HepG2 (cell line): ENCODE measurements around the gene HS3ST4.

Experiments used
- ATF2 ChIP-seq: sonication (generic); formaldehyde crosslinking; IDR thresholded peaks from 2 replicates; pipeline ENCODE4 v1.4.0; 2020; ENCODE audit warnings: missing genetic modification reagents
- CHD2 ChIP-seq: IDR thresholded peaks from 2 replicates; pipeline ENCODE4 v1.6.1; 2011; ENCODE audit warnings: low read depth, low read length, improper control_type of control experiment
- CTCF ChIP-seq: sonication (generic); formaldehyde crosslinking; IDR thresholded peaks from 2 replicates; pipeline ENCODE4 v1.5.0; 2020; ENCODE audit warnings: mild to moderate bottlenecking, missing genetic modification reagents, moderate library complexity
- MED1 ChIP-seq: sonication (generic); formaldehyde crosslinking; IDR thresholded peaks from 2 replicates; pipeline ENCODE4 v1.4.0; 2020; ENCODE audit warnings: missing genetic modification reagents
- MTERF4 ChIP-seq: sonication (generic); formaldehyde crosslinking; IDR thresholded peaks from 2 replicates; pipeline ENCODE4 v1.8.0; 2023; ENCODE audit warnings: mild to moderate bottlenecking, missing genetic modification reagents
- PATZ1 ChIP-seq: sonication (generic); formaldehyde crosslinking; IDR thresholded peaks from 2 replicates; pipeline ENCODE4 v1.4.0; 2020; ENCODE audit warnings: missing genetic modification reagents
- POLR2A ChIP-seq, 2 experiments: IDR thresholded peaks; 2 replicates each; pipeline ENCODE4 v1.6.1; 2011; ENCODE audit warnings: low read depth in 2 of 2, low read length in 2 of 2, mild to moderate bottlenecking in 1 of 2, moderate library complexity in 1 of 2; ENCODE audit not compliant: insufficient read depth in 1 of 2
- RNF2 ChIP-seq: fragments of 450-650 bp; conservative IDR thresholded peaks from 2 replicates; pipeline ENCODE4 v1.6.1; 2016; ENCODE audit warnings: low read depth
- SMAD1 ChIP-seq: sonication (generic); formaldehyde crosslinking; IDR thresholded peaks from 2 replicates; pipeline ENCODE4 v1.4.0; 2020; ENCODE audit warnings: missing genetic modification reagents, low read depth, mild to moderate bottlenecking, borderline replicate concordance
- SP1 ChIP-seq, 2 experiments: fragments of 450-650 bp in 1 of 2; sonication (generic) in 1 of 2; formaldehyde crosslinking in 1 of 2; IDR thresholded peaks; 2 replicates each; pipeline versions ENCODE4 v1.4.0 to v1.6.1; 2016 to 2020; ENCODE audit warnings: missing genetic modification reagents in 1 of 2
- ZBED4 ChIP-seq: sonication (generic); formaldehyde crosslinking; IDR thresholded peaks from 2 replicates; pipeline ENCODE4 v1.4.0; 2020; ENCODE audit warnings: missing genetic modification reagents, borderline replicate concordance

- TF ChIP-seq CHD2 = no peak
- no peak for TF ChIP-seq MED1 (CRISPR knock-in tag)
- no peak for TF ChIP-seq ZBED4 (CRISPR knock-in tag)
- no peak for TF ChIP-seq SP1 (IDR thresholded peaks at IDR 0.05)
- TF ChIP-seq SP1 (CRISPR knock-in tag; IDR thresholded peaks at IDR 0.05) = no peak
- TF ChIP-seq POLR2A (IDR thresholded peaks at IDR 0.05; ENCODE audit: insufficient read depth in 1 of 2, low read depth in 2 of 2, low read length in 2 of 2) = no peak
- no peak for TF ChIP-seq SMAD1 (CRISPR knock-in tag)
- no peak for TF ChIP-seq CTCF
- no peak for TF ChIP-seq PATZ1 (CRISPR knock-in tag)
- no peak for TF ChIP-seq RNF2
- no peak for TF ChIP-seq ATF2
- TF ChIP-seq MTERF4 (CRISPR knock-in tag) = no peak
These were observed 463.5 kb downstream of the HS3ST4 start for GRCh38 chr16:26155221-26155620.
